Kidney glomerular epithelial cell (primary cell): ENCODE results near the gene RPL23.

Experiments used
- DNase-seq: peaks from one replicate; lab custom pipeline; 2025; lab: John Stamatoyannopoulos, UW

Gene RPL23

DNA sequence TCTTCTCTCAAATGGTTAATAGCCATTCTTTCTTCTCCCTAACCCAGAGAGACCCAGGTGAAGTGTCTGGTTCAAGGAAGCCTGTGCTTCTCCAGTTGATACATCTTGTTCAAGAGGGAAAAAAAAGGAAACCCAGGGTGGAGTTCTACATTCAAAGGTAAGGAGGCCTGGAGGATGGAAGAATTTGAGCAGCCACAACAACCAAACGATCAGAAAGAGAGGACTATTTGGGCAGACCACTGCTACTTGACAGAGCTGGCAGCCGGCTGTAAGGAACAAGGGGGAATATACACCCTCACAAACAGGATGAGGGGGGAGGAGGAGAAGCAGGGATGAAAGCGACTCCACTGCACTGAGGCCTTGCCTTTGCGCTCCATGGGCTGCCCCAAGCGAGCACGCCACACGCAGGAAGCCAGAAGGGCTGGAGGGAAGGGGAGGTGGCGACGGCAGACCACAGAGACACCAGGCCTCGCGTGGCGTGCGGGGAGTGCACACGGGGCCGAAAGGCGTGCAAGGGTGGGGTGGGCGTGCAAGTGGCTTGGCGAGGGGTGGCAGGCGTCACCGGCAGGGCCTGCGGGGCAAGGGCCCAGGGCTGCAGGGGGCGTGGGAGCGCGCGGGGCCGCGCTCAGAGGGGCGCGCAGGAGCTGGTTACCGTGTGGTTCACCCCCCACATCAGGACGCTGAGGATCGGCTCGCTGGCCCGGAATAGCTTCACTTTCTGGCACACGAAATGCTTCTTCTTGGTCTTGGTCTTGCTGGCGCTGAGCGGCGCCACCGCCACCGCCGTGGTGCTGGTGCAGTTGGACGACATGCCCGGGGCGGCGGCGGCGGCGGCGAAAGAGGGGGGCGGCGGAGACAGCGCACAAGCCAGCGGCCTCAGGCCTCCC is 54.7 kb downstream of the RPL23 start:
- DNase-seq, result peak; percentile 48
